GM18868 (cell line): Measurements from ENCODE around the gene NVL.
"Not testable (repeated sequence)": the region's sequence is repeated elsewhere in the genome, so short reads cannot be mapped to it uniquely, and the experiment has no call there.

ENCODE experiments used
- ATAC-seq: cut with Tn5 transposase; IDR thresholded peaks from one replicate; pipeline ENCODE4 v1.9.1; 2021; ENCODE audit warnings: mild to moderate bottlenecking, moderate library complexity; ENCODE audit not compliant: unreplicated experiment

Gene NVL

GRCh38 chr1:224338150-224338838 is 8.3 kb upstream of the NVL start:
- no peak for ATAC-seq

- no peak for ATAC-seq
These were observed 4.2 kb upstream of the NVL start for GRCh38 chr1:224333939-224334786.

DNA sequence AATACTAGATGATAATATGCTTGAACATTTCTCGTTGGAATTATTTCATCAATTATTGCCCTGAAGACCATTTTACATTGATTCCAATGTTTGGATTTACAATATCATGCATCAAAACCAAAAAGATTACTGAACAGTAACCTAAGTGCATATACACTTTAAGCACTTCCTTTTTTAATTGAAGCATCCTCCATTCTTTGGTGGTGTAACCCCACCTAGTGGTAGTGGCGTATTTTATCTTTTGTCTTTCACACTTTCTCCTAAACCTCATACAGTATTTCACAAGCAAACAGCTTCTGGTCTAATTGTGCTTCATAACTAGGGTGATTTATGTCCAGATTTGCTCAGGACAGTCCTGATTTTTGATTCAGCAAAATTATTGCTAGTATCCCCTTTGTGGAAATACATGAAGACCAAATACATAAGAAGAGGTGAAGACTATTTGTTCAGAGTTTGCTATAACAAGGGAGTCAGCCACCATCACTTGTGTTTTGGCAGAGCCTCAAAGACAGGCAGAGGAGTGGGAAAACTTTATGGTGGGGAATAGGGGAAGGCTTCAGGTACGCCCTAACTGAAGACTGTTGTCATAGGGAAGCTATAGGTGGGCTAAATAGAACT is 3.4 kb upstream of the NVL start:
- ATAC-seq: peak; percentile 60

GRCh38 chr1:224331824-224332223 is 1.9 kb upstream of the NVL start:
- no peak for ATAC-seq

- no peak for ATAC-seq
These were observed 1.4 kb upstream of the NVL start for GRCh38 chr1:224331326-224331725.

DNA sequence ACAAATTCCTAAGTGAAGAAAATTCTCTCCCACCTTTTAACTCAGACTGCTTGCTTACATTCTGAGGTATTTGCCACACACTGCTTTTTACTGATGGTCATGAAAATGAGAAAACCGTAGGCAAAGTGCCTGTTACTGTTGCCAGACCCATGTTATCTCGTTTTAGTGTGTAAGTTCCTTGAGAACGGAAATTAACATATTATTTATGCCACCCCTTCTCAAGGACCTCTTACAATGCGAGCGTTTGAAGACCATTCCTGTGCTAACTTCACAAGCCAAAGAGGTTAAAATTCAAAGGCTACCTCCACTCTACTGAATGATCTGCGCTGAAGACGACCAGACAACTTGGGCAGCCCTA is 509 bp downstream of the NVL start:
- ATAC-seq: no peak

GRCh38 chr1:224328644-224329043 is 1.3 kb downstream of the NVL start:
- no peak for ATAC-seq

DNA sequence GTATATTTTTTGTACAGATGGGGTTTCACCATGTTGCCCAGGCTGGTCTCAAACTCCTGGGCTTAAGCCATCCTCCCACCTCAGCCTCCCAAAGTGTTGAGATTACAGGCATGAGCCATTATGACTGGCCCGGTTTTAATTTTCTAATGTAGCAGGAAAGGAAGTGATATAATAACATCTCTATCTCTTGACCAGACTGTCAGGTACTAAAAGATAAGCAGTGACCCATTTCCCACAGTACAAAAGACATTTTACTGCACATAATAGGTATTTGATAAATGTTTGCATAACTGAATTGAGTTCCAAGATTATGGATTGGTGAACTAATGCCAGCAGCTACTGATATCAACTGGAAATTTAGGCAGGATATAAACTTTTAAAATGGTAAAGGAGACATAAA is 4.0 kb downstream of the NVL start:
- ATAC-seq: no peak

GRCh38 chr1:224321706-224322105 is 8.3 kb downstream of the NVL start:
- no peak for ATAC-seq

GRCh38 chr1:224317383-224318045 is 12.5 kb downstream of the NVL start:
- no peak for ATAC-seq

DNA sequence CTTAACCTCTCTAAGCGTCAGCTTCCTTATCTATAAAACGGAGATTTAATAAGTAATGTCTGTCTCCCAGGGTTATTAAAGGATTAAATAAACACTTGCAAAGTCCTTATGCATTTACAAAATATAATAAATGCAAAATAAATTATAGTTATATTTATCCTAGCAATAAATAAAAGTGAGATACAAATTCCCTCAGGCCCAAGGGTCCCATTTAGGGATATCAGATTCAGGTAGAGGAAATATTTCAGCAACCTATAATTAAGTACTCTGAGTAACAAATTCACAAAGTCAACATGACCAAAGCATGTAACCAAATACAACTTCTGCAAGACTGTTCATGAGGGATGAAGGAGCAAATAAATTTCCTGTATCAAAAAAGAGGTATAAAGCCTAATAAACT is 17.9 kb downstream of the NVL start:
- no peak for ATAC-seq

DNA sequence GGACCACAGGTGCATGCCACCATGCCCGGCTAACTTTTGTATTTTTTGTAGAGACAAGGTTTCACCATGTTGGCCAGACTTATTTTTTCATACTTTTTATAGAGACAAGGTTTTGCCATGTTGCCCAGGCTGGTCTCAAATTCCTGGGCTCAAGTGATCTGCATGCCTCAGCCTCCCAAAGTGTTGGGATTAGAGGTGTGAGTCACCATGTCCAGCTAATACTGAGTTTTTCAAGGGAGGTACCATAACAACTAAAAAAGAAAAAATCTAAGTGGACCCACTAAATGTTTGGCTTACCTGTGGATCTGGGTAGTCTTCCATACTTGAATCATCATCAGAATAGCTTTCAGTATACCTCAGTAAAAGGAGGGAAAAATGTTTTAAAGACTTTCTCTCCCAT is 18.5 kb downstream of the NVL start:
- ATAC-seq: not testable (repeated sequence)

- ATAC-seq: no peak
These were observed 21.9 kb downstream of the NVL start for GRCh38 chr1:224308064-224308463.

- ATAC-seq: no peak
These were observed 25.2 kb downstream of the NVL start for GRCh38 chr1:224304767-224305166.

DNA sequence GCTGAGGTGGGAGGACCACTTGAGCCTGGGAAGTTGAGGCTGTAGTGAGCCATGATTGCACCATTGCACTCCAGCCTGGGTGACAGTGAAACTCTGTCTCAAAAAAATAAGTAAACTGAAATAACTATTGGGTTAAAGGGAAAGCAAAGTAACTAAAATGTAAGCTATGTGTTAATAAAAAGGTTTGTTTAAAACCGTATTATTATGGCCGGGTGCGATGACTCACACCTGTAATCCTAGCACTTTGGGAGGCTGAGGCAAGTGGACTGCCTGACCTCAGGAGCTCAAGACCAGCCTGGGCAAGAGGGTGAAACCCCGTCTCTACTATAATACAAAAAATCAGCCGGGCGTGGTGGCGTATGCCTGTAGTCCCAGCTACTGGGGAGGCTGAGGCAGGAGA is 27.0 kb downstream of the NVL start:
- no peak for ATAC-seq

DNA sequence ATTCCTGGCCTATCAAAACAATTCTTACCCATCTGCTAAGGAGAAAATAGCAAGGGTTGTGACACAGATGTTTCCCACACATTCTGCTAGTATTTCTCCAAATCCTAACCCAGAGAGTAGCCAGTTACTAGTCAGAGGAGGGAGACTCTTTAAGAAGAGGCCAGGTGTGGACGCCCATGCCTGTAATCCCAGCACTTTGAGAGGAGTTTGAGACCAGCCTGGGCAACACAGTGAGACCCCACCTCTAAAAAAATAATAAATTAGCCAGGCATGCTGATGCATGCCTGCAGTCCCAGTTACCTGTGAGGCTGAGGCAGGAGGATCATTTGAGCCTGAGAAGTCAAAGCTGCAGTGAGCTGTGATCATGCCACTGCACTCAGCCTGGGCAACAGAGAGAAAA is 28.6 kb downstream of the NVL start:
- no peak for ATAC-seq

- no peak for ATAC-seq
These were observed 29.6 kb downstream of the NVL start for GRCh38 chr1:224300346-224300745.

GRCh38 chr1:224298346-224299330 is 31.3 kb downstream of the NVL start:
- no peak for ATAC-seq

DNA sequence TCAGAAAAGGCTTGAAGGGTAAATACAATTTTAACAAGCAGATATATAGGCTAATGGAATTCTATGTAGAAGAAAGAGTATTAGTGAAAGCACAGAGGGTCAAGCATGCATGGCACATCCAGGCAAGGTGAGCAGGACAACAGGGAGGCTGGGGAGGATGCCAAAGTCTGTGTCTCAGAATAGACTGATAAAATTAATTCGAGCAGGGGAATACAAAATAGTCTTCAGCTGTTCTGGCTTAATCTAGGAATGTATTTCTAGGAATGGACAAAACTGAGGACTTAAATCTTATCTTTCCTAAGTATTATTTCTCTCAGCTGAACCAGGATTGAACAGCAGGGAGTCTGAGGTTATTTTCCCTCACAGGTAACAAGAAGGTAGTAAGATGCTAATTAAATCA is 35.2 kb downstream of the NVL start:
- no peak for ATAC-seq

DNA sequence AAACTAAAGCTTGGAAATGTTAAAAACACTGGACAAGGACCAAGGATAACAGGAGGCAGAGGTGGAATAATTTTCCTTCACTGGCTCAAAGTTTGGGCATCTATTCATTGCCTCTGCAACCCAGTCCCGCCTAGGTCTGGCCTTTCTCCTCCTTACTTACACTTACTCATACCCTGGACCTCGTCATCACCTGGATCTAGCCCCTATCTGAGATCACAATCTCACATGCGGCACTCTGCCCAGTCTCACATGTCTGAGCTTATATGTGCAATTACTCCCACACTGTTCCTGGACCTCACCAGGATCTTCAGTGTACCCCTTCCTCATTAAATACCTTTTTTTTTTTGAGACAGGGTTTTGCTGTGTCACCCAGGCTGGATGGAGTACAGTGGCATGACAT is 37.6 kb downstream of the NVL start:
- no peak for ATAC-seq
